ENCODE measurements around the gene KLHL6.

- TF ChIP-seq EZH2 (IDR thresholded peaks at IDR 0.05; ENCODE audit: insufficient read depth, low read length) (no peak), CTCF (IDR thresholded peaks at IDR 0.05; ENCODE audit: insufficient read depth, low read depth, low read length) (no peak)
Measured at GRCh38 chr3:183572935-183573334, 17.4 kb upstream of the KLHL6 start.

Data from astrocyte (in vitro differentiated cells and primary cell).